Measurements from ENCODE around the gene KDM8.
A peak's percentile ranks its signal among the peaks of the same experiment; 100 is the strongest.

Gene KDM8

GRCh38 chr16:27234171-27234570, 30.8 kb downstream of the KDM8 start:
- no peak for DNase-seq (ENCODE audit: low read depth)
- TF ChIP-seq CTCF (IDR thresholded peaks at IDR 0.05; ENCODE audit: low read depth, low read length, missing control alignments), result no peak
- no peak overlapping the region for H3K4me3 ChIP-seq (ENCODE audit: low read depth, low read length)

DNA sequence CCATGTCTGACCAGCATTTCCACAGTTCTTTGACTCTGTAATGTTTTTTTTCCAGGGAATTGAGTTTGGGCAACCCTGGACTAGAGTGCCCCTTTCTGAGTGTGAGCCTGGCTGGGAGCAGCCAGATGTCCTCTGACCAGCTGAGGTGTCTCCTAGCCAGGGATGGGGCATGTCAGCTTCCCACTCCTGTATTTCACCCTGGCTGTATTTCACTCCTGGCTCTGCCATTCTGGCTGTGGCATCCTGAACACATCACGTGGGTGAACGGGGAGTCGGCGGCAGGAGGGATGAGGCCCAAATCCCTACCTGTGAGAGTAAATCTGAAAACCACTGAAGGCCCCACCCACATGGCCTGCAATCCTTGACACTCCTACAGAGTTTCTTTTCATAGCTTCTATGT, 31.3 kb downstream of the KDM8 start:
- H3K4me3 ChIP-seq (ENCODE audit: low read depth, low read length), result no peak overlapping the region
- no peak for TF ChIP-seq CTCF (IDR thresholded peaks at IDR 0.05; ENCODE audit: low read depth, low read length, missing control alignments)
- no peak for DNase-seq (ENCODE audit: low read depth)

DNA sequence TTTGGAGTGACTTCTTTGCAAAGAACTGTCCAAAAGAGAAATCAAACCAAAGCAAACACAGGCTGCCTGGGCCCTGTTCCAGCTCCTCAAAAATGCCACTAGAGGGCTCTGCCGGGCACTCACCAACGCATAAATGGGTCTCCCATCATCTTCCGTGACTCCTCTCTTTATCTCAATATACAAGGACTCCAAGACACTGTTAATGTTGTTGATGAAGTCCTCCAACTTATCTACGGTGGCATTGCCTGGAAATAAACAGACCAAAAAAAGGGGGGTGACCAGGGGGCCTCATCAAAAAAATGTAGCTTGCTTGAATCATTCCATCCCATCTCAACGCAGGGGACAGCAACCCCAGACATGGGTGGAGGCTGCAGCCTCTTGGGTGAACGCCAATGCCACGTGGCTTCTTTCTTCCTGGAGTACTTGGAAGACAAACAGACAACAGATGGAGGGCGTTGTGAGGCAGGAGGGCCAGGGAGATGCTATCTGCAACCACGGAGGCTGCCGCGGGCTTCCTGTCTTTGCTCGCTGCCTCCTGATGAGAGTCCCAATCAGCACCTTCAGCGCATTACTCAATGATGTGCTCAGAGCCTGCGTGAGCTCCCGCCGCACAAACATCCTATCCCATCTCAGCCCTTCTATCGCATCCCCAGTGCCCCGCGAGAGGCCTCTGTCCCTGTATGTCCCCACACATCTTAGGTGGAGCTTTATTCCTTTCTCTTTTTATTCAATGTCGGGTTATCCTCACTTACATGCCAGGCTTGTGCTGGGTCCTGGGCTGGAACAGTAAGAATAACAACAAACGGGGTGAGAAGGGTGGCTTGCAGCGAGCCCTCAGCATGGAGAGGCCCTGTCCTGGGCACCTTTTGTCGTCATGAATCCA, 32.0 kb downstream of the KDM8 start:
- H3K4me3 ChIP-seq (ENCODE audit: low read depth, low read length), result no peak overlapping the region
- TF ChIP-seq CTCF (IDR thresholded peaks at IDR 0.05; ENCODE audit: low read depth, low read length, missing control alignments), result peak; percentile 88
- no peak for DNase-seq (ENCODE audit: low read depth)

DNA sequence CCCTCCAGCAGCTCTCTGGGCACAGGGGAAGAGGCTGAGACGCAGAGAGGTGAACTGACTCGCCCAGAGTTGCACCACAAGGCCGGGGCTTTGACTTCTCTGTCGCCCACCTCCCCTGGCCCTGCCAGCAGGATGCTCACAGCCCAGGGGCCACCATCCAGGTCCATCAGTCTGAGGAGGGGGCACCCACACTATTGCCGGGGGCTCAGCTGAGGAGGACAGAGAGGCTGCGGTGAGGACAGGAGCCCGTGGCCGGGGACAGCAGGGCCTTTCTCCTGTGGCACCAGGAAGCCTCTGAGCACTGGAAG, 32.6 kb downstream of the KDM8 start:
- no peak for DNase-seq (ENCODE audit: low read depth)

GRCh38 chr16:27236635-27237218, 33.4 kb downstream of the KDM8 start:
- DNase-seq (ENCODE audit: low read depth), result no peak
- H3K4me3 ChIP-seq (ENCODE audit: low read depth, low read length), result no peak overlapping the region; the same call in 1 of the 2 replicates

More for the DNA sequence above, 32.6 kb downstream of the KDM8 start:
- TF ChIP-seq CTCF (IDR thresholded peaks at IDR 0.05; ENCODE audit: low read depth, low read length, missing control alignments), result no peak
- H3K4me3 ChIP-seq (ENCODE audit: low read depth, low read length), result no peak overlapping the region

GRCh38 chr16:27237219-27238015, 34.1 kb downstream of the KDM8 start:
- H3K4me3 ChIP-seq (ENCODE audit: low read depth, low read length), result peak overlapping the region; percentile 9
- TF ChIP-seq CTCF (IDR thresholded peaks at IDR 0.05; ENCODE audit: low read depth, low read length, missing control alignments), result no peak
- DNase-seq (ENCODE audit: low read depth), result no peak

More at GRCh38 chr16:27236635-27237218, 33.4 kb downstream of the KDM8 start:
- TF ChIP-seq CTCF (IDR thresholded peaks at IDR 0.05; ENCODE audit: low read depth, low read length, missing control alignments), result no peak

Data from GM12864 (cell line).